Endothelial cell of umbilical vein (primary cell): ENCODE measurements around the gene NT5DC1. TPM values are rescaled to one million over a fixed set of nuclear protein-coding genes. Genes with fewer than 3 reads are reported as not detected.

Experiments
- BruUV-seq: library from RNA; stranded (reverse); fragments of 400-500 nt; replicated peaks from 2 replicates; lab custom pipeline; 2021; lab: Mats Ljungman, UMichigan
- CTCF ChIA-PET: fragments of 300-600, 350-600 bp; sonication (Branson Sonifier 250); formaldehyde crosslinking; loops from one replicate; lab custom pipeline; 2021; ENCODE audit warnings: antibody characterized with exemption, inconsistent platforms; lab: Charles Lee
- POLR2A ChIA-PET: fragments of 300-600, 350-600 bp; sonication (Branson Sonifier 250); formaldehyde crosslinking; loops from one replicate; lab custom pipeline; 2021; ENCODE audit warnings: antibody characterized with exemption, inconsistent platforms; lab: Charles Lee
- DNase-seq: peaks from one replicate; pipeline ENCODE4 v3.0.0-alpha.2; 2011; ENCODE audit warnings: low read depth, low spot score
- FAIRE-seq: peaks from 2 replicates; lab custom pipeline; 2011; peaks lifted over from hg19 to GRCh38; lab: Jason Lieb, UNC
- H2AFZ ChIP-seq: 2 replicates; pipeline ENCODE4 v1.6.0; 2012; ENCODE audit warnings: low read depth, low read length, control low read depth, inconsistent platforms
- H3K27ac ChIP-seq: 2 replicates; pipeline ENCODE4 v1.5.1; 2011; ENCODE audit warnings: low read depth, mild to moderate bottlenecking, control low read depth, low read length, moderate library complexity; ENCODE audit not compliant: insufficient read depth
- H3K27me3 ChIP-seq, 2 experiments: 2 replicates each; pipeline versions ENCODE4 v1.6.0 to v1.6.1; 2011; ENCODE audit warnings: low read length in 2 of 2, mixed read lengths in 1 of 2; ENCODE audit not compliant: control insufficient read depth in 2 of 2, insufficient read depth in 2 of 2
- H3K36me3 ChIP-seq, 2 experiments: 2 replicates in 1 of 2; 3 replicates in 1 of 2; pipeline ENCODE4 v1.5.1; 2011; ENCODE audit warnings: low read length in 2 of 2, mild to moderate bottlenecking in 1 of 2, moderate library complexity in 1 of 2; ENCODE audit not compliant: control insufficient read depth in 2 of 2, insufficient read depth in 2 of 2; ENCODE audit errors: extremely low read depth in 1 of 2
- H3K4me1 ChIP-seq: 3 replicates; pipeline ENCODE4 v1.5.1; 2011; ENCODE audit warnings: mild to moderate bottlenecking, low read length; ENCODE audit not compliant: control insufficient read depth, insufficient read depth; ENCODE audit errors: extremely low read depth
- H3K4me2 ChIP-seq: 2 replicates; pipeline ENCODE4 v1.6.1; 2011; ENCODE audit warnings: low read length, control low read depth, mixed read lengths; ENCODE audit not compliant: insufficient read depth
- H3K4me3 ChIP-seq, 3 experiments: fragments of 200-600 bp in 1 of 3; sonication (generic), shearing (Covaris generic) in 1 of 3; replicated peaks in 1 of 3; 2 replicates each; pipeline ENCODE4 v1.5.1; 2011 to 2016; ENCODE audit warnings: control low read depth in 3 of 3, low read length in 3 of 3, mild to moderate bottlenecking in 2 of 3, inconsistent platforms in 1 of 3, low read depth in 1 of 3, moderate library complexity in 1 of 3; ENCODE audit not compliant: insufficient read depth in 1 of 3
- H3K79me2 ChIP-seq: 2 replicates; pipeline ENCODE4 v1.6.0; 2012; ENCODE audit warnings: low read length, inconsistent platforms; ENCODE audit not compliant: control insufficient read depth, insufficient read depth
- H3K9ac ChIP-seq: replicated peaks from 2 replicates; pipeline ENCODE3; 2011; ENCODE audit warnings: low read length, control low read depth; ENCODE audit not compliant: insufficient read depth; ENCODE audit errors: extremely low read depth
- H3K9me1 ChIP-seq: replicated peaks from 3 replicates; pipeline ENCODE4 v1.6.0; 2011; ENCODE audit warnings: mild to moderate bottlenecking, low read length; ENCODE audit not compliant: control insufficient read depth, insufficient read depth; ENCODE audit errors: extremely low read depth
- H3K9me3 ChIP-seq: replicated peaks from 2 replicates; pipeline ENCODE4 v1.5.1; 2012; ENCODE audit warnings: low read length, inconsistent platforms; ENCODE audit not compliant: control insufficient read depth, insufficient read depth
- H4K20me1 ChIP-seq: replicated peaks from 2 replicates; pipeline ENCODE3; 2011; ENCODE audit warnings: mild to moderate bottlenecking, low read length; ENCODE audit not compliant: control insufficient read depth, insufficient read depth; ENCODE audit errors: extremely low read depth
- FOS ChIP-seq: IDR thresholded peaks from 2 replicates; pipeline ENCODE4 v1.6.1; 2011; ENCODE audit warnings: mild to moderate bottlenecking, low read length, moderate library complexity, borderline replicate concordance; ENCODE audit not compliant: insufficient read depth
- GATA2 ChIP-seq: IDR thresholded peaks from 2 replicates; pipeline ENCODE4 v1.7.0; 2011; ENCODE audit warnings: low read depth, mild to moderate bottlenecking, moderate library complexity, mixed read lengths, low read length; ENCODE audit not compliant: insufficient read length, insufficient read depth
- dilution Hi-C: fragments of 300-500 bp; cut with MboI; formaldehyde crosslinking; loops from one replicate; pipeline ENCODE4 v1.15.0; 2019; ENCODE audit warnings: low sequenced_read_pairs; ENCODE audit not compliant: extremely low pct_ligation_motif_present
- intact Hi-C: fragments of 100-400 bp; cut with micrococcal nuclease; formaldehyde crosslinking; loops from one replicate; pipeline ENCODE4 v1.10.0; 2022
- polyA plus RNA-seq, 4 experiments: library from polyadenylated mRNA; depleted of rRNA in 3 of 4; stranded (reverse) in 3 of 4; unstranded in 1 of 4; fragments of >200 nt; gene quantifications; 2 replicates each; pipeline versions ENCODE4 v1.2.1 to v1.2.3, GENCODE V29; 2011 to 2012; ENCODE audit warnings: missing spikeins in 1 of 4
- total RNA-seq: library from RNA; stranded (reverse); gene quantifications from 2 replicates; pipeline ENCODE4 v1.2.3, GENCODE V29; 2021
- TF ChIP-seq, protein P1 (sequence below), 2 donors: IDR thresholded peaks; 1 replicate in 1 of 2; 2 replicates in 1 of 2; pipeline ENCODE4 v1.5.1; 2011; ENCODE audit warnings: low read length in 2 of 2, mild to moderate bottlenecking in 2 of 2, moderate library complexity in 2 of 2, control low read depth in 1 of 2, inconsistent platforms in 1 of 2, low read depth in 1 of 2; ENCODE audit not compliant: insufficient read depth in 1 of 2; ENCODE audit errors: extremely low read depth in 1 of 2

The NT5DC1 gene
- total and polyA plus RNA-seq, 2 donors (not counting 3 experiments of a cell fraction or from before 2014, with no cell fraction given): 11.3 to 24.3 TPM

DNA sequence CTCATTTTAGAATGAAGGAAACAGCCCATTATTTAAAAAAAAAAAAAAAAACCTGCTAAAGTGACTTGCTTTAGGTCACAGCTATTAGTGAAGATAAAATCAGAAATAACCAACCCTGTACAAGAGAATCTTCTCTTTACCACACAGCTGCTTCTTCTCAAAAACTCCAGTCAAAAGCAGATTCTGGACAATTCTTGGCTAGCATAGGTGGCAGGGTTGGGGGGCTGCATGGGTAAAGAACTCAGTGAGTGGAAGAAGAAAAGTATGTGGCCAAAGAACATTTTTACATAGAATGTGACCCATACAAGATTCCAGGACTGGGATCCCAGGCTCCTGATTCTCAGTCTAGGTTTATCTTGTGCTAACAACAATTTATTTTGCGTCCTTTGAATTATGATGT lies 30.6 kb upstream of the NT5DC1 start:
- dilution Hi-C loops: no loop called here
- no peak overlapping the region for H3K4me2 ChIP-seq
- DNase-seq (no peak), FAIRE-seq (no peak)
- no peaks in the 10 kb centered on the region for H3K36me3 ChIP-seq
- H3K4me3 ChIP-seq: no peak overlapping the region
- H3K9me1 ChIP-seq: no peaks in the 10 kb centered on the region
- CTCF ChIA-PET: interaction anchor here (1.0 to 1.8 kb wide), 2 partner anchors 9 to 59 kb away, joined by 3 to 5 read pairs; partner anchors contain the start of gene FRK
- intact Hi-C loops: no loop called here
- H3K27me3 ChIP-seq: peaks cover 0 to 2% of the 10 kb centered on the region in 2 experiments
- no peak overlapping the region for H3K27ac ChIP-seq
- H3K9me3 ChIP-seq: no peaks in the 10 kb centered on the region
- no peaks in the 10 kb centered on the region for H3K4me1 ChIP-seq
- H4K20me1 ChIP-seq: no peaks in the 10 kb centered on the region
- no peaks in the 10 kb centered on the region for H3K79me2 ChIP-seq
- no peak overlapping the region for H2AFZ ChIP-seq
- no TSS peak for BruUV-seq
- H3K9ac ChIP-seq: no peak overlapping the region
- POLR2A ChIA-PET: no interaction called here
- TF ChIP-seq GATA2: no peak

DNA sequence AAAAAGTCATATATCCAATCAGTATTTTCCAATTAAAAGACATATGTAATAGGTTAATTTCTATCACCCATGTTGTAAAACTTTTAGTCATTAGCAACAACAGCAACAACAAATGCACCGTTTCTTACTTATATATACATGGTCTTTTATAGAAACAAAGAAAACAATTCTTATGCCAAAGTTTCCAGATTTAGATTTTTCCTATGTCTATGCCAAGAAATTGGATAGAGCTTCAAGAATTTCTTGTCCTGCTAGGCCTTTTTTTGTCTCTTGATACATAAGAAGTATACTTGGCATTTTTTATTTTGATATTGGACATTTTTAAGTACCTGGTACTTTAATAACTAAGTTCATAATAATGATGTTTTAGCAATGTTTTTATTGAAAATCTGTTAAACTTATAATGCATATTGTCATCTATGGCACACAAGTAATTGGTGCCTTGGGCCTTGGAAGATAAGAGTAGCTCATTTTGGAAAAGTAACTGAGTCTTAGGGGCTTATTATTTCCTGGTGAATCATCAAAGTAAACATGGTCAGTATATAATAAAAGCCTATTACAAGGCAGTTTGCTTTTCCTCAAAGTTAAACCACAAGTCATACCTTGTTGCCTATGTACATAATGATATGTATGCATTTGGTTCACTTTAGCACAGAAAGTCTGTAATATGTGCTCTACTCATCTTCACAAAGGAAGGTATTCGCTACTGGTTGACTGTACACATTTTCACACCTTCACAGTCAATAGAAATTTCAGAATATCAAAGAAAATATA lies 29.9 kb upstream of the NT5DC1 start:
- DNase-seq: no peak
- Histone ChIP-seq H3K79me2 (no peaks in the 10 kb centered on the region), H3K9ac (no peak overlapping the region), H2AFZ (no peak overlapping the region), H3K9me3 (no peaks in the 10 kb centered on the region), H3K4me1 (no peaks in the 10 kb centered on the region), H3K4me3 (no peak overlapping the region), H3K27ac (no peak overlapping the region), H3K4me2 (no peak overlapping the region), H3K9me1 (no peaks in the 10 kb centered on the region), H4K20me1 (no peaks in the 10 kb centered on the region), H3K27me3 (peaks cover 0 to 2% of the 10 kb centered on the region in 2 experiments), H3K36me3 (no peaks in the 10 kb centered on the region)
- ChIA-PET CTCF (interaction anchor here (1.0 to 1.8 kb wide), 3 partner anchors 10 to 60 kb away, joined by 3 to 5 read pairs (median 3); partner anchors contain the start of gene FRK), POLR2A (no interaction called here)
- no peak for FAIRE-seq
- dilution Hi-C loops: no loop called here
- TF ChIP-seq, protein P1, sequence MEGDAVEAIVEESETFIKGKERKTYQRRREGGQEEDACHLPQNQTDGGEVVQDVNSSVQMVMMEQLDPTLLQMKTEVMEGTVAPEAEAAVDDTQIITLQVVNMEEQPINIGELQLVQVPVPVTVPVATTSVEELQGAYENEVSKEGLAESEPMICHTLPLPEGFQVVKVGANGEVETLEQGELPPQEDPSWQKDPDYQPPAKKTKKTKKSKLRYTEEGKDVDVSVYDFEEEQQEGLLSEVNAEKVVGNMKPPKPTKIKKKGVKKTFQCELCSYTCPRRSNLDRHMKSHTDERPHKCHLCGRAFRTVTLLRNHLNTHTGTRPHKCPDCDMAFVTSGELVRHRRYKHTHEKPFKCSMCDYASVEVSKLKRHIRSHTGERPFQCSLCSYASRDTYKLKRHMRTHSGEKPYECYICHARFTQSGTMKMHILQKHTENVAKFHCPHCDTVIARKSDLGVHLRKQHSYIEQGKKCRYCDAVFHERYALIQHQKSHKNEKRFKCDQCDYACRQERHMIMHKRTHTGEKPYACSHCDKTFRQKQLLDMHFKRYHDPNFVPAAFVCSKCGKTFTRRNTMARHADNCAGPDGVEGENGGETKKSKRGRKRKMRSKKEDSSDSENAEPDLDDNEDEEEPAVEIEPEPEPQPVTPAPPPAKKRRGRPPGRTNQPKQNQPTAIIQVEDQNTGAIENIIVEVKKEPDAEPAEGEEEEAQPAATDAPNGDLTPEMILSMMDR (IDR thresholded peaks at IDR 0.05; ENCODE audit: extremely low read depth in 1 of 2, insufficient read depth in 1 of 2, low read depth in 1 of 2, low read length in 2 of 2): no peak
- TF ChIP-seq FOS: peak; percentile 42
- intact Hi-C loops: no loop called here
- BruUV-seq: no TSS peak
